HG02759 (cell line): ENCODE measurements around the gene MYZAP.

Experiments used
- ATAC-seq: cut with Tn5 transposase; IDR thresholded peaks from one replicate; pipeline ENCODE4 v1.9.1; 2021; ENCODE audit warnings: mild to moderate bottlenecking, moderate library complexity; ENCODE audit not compliant: unreplicated experiment

Gene MYZAP

GRCh38 chr15:57562196-57562769, 29.4 kb upstream of the MYZAP start:
- ATAC-seq, result no peak

GRCh38 chr15:57563416-57563815, 28.3 kb upstream of the MYZAP start:
- ATAC-seq, result no peak

- no peak for ATAC-seq
Measured at GRCh38 chr15:57565311-57565710, 26.4 kb upstream of the MYZAP start.

- no peak for ATAC-seq
Measured at GRCh38 chr15:57566834-57567233, 24.9 kb upstream of the MYZAP start.

- ATAC-seq, result no peak
Measured at GRCh38 chr15:57567891-57568290, 23.8 kb upstream of the MYZAP start.

GRCh38 chr15:57568299-57568698, 23.4 kb upstream of the MYZAP start:
- no peak for ATAC-seq

- no peak for ATAC-seq
Measured at GRCh38 chr15:57570340-57570739, 21.4 kb upstream of the MYZAP start.

GRCh38 chr15:57570994-57571393, 20.7 kb upstream of the MYZAP start:
- no peak for ATAC-seq

- no peak for ATAC-seq
Measured at GRCh38 chr15:57571725-57572124, 20.0 kb upstream of the MYZAP start.

- ATAC-seq, result no peak
Measured at GRCh38 chr15:57572468-57572867, 19.2 kb upstream of the MYZAP start.

GRCh38 chr15:57573151-57573550, 18.6 kb upstream of the MYZAP start:
- no peak for ATAC-seq

- no peak for ATAC-seq
Measured at GRCh38 chr15:57575363-57575762, 16.3 kb upstream of the MYZAP start.

GRCh38 chr15:57578288-57578900, 13.3 kb upstream of the MYZAP start:
- no peak for ATAC-seq

GRCh38 chr15:57580428-57580827, 11.3 kb upstream of the MYZAP start:
- no peak for ATAC-seq

GRCh38 chr15:57580866-57581265, 10.8 kb upstream of the MYZAP start:
- ATAC-seq, result no peak

GRCh38 chr15:57582090-57582489, 9.6 kb upstream of the MYZAP start:
- ATAC-seq, result no peak

GRCh38 chr15:57583282-57583681, 8.4 kb upstream of the MYZAP start:
- no peak for ATAC-seq

GRCh38 chr15:57583720-57584119, 8.0 kb upstream of the MYZAP start:
- ATAC-seq, result no peak

- ATAC-seq, result peak; percentile 61
Measured at GRCh38 chr15:57586661-57587424, 4.9 kb upstream of the MYZAP start.

- no peak for ATAC-seq
Measured at GRCh38 chr15:57589281-57589680, 2.4 kb upstream of the MYZAP start.

GRCh38 chr15:57589754-57590153, 1.9 kb upstream of the MYZAP start:
- no peak for ATAC-seq

GRCh38 chr15:57591237-57591821, 375 bp upstream of the MYZAP start:
- no peak for ATAC-seq
